HG03469 (cell line): Measurements from ENCODE around the gene CCRL2.
"Not testable (repeated sequence)": the region's sequence is repeated elsewhere in the genome, so short reads cannot be mapped to it uniquely, and the experiment has no call there.

ENCODE experiments used
- ATAC-seq: cut with Tn5 transposase; IDR thresholded peaks from one replicate; pipeline ENCODE4 v1.9.1; 2021; ENCODE audit warnings: mild to moderate bottlenecking, moderate library complexity, moderate number of reproducible peaks; ENCODE audit not compliant: unreplicated experiment

CCRL2 gene

DNA sequence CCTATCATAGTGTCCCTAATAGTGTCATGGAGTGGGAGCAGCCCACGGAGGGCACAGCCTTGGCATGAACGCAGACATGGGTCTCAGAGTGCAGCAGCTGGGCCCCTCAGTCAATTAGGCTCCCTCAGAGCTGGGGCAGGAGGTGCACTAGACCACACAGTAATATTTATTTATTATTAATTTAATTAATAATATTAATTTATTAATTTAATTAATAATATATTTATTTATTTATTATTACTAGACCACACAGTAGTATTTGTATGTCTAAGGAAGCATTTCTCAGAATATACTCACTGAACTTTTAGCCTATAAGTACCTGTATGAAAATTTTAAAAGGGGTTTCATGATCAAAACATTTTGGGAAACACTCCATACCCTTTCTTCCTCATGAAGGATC lies 5.5 kb upstream of the CCRL2 start:
- ATAC-seq: no peak

DNA sequence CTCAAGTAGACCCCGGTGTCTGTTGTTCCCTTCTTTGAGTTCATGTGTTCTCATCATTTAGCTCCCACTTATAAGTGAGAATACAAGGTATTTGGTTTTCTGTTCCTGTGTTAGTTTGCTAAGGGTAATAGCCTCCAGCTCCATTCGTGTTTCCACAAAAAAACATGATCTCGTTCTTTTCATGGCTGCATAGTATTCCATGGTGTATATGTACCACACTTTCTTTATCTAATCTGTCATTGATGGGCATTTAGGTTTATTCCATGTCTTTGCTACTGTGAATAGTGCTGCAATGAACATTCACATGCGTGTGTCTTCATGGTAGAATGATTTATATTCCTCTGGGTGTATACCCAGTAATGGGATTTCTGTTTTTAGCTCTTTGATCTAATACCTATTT lies 4.2 kb upstream of the CCRL2 start:
- not testable (repeated sequence) for ATAC-seq

DNA sequence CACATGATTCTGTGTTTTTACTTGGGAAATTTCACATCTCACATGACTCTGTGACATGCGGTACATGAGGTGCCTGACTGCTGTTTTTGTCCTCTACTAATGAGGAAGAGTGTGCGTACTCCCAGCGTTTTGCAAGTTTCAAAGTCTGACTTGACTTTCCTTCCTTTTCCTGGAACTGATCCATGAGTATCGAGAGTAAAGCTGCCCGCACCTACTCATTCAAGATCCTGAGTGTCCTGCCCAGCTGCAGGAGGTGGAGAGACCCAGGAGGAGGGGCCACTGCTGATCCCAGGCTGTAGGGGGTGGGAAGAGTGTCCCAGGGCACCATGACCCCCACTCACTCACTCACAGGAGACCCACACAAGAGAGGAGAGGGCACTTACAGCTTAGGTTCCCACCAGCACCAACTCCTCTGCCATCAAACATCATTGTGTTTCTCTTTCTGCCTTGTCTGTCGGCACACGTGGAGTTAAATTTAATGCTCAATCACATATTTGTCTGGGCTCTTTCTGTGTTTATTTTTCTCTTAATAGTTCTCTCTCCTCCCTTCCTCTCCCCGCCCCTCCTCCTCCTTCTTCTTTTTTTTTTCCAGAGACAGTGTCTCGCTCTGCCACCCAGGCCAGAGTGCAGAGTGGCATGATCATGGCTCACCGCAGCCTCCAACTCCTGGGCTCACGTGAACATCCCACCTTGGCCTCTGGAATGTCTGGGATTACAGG lies 1.6 kb upstream of the CCRL2 start:
- no peak for ATAC-seq

DNA sequence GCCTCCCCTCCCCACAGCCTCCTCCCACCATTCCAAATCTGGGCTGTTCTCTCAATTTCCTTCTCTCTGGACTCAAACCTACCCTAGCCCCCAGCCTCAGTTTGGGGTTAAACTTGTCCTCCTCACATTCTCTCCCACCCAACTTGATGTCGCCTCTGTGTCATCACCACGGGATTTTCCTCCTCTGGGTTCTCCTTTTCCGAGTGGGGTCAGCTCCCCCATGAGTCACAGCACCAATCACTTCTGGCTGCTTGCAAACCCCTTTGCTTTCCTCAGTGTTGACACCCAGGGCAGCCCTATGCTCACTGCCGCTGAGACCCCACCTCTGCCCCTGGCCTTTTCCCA lies 644 bp upstream of the CCRL2 start:
- no peak for ATAC-seq

DNA sequence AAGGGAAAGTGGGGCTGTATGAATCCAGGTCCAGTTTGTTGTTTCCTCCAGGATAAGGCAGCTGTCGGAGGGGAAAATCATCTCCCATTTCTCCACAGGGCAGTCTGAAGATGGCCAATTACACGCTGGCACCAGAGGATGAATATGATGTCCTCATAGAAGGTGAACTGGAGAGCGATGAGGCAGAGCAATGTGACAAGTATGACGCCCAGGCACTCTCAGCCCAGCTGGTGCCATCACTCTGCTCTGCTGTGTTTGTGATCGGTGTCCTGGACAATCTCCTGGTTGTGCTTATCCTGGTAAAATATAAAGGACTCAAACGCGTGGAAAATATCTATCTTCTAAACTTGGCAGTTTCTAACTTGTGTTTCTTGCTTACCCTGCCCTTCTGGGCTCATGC lies 911 bp downstream of the CCRL2 start:
- no peak for ATAC-seq

DNA sequence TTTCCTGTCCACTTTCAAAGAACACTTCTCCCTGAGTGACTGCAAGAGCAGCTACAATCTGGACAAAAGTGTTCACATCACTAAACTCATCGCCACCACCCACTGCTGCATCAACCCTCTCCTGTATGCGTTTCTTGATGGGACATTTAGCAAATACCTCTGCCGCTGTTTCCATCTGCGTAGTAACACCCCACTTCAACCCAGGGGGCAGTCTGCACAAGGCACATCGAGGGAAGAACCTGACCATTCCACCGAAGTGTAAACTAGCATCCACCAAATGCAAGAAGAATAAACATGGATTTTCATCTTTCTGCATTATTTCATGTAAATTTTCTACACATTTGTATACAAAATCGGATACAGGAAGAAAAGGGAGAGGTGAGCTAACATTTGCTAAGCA lies 1.8 kb downstream of the CCRL2 start:
- no peak for ATAC-seq

DNA sequence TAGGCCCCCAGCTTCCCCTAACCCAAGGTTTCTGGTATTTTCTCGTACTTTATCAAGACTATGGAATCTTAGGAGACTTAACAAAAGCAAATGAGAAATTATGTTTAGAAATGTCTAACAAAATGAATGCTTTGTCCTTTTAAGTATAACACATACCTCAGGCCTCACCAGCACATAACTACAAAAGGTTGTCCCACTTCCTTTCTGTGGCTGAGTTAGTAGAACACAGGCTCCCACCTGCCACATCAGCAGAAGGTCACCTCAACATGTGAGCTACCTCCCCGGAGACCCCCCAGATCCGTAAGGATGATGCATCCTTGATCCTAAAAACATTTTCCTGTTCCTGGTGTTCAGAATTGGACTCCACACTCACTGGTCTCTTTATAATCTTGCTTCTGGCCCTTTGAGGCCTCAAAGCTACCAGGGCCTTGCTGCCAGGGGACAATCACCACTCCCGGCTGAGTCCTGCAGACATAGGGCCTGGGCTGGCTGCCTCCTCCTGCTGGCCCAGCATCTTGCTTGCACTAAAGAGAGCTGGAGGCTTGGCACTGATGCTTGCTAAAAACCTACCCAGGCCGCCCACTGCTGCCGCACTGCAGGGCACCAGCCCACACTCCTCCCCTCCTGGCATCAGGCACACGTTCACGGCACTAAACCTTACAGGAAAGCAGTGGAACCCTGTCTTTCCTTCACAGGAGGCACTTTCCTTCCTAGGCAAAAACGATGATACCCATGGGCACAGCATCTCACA lies 2.9 kb downstream of the CCRL2 start:
- no peak for ATAC-seq

DNA sequence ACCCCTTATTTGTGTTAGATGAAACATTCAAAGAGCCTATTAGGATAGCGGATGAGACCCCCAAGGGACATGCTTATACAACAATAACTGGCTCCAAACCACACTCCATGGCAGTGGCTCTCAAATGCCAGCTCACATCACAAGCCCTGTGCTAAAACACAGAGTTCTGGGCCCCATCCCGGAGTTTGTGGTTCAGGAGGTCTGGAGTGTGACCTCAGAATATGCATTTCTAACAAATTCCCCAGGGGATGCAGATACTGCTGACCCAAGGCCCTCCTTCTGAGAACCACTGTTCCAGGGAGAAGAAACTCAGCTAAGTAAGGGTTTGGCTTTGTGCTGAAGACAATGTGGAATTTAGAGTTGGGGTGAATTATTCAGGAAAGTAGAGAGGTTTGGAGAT lies 3.6 kb downstream of the CCRL2 start:
- no peak for ATAC-seq

DNA sequence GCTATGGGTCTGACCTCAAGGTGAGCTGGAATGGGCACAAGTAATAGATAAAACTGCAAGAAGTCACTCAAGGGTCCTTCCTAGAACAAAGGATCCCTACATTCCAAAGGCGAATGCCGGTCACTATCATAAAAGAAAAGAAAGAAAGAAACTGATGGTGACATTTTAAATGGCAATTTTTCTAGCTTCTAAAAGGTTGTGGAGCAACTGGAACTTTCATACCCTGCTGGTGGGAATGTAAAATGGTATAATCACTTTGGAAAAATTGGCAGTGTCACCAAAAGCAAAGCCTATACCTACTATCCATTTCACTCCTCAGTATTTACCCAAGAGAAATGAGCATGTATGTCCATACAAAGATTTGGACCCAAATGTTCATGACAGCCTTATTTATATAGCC lies 4.2 kb downstream of the CCRL2 start:
- ATAC-seq: no peak

DNA sequence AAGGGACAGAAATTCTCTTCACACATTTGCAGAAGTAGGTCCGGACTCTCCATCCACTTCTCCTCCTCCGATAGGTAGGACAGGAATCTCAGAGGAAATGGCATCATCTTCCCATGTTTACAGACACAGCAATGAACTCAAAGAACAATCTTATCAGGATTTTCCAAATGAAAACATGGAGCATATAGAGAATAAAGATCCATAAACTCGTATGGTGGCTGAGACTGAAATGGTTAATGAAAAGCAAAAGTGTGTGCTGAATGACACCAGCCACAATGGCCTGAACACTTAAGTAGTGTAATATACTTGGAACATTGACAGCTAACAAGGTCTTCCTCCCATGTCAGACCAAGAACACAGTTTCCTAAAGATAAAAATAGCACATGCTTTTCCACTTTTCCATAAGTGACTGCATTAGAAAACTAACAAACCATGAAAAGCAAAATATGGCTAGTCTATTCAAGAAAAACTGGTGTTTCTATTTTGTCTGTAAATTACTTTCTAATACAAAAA lies 5.8 kb downstream of the CCRL2 start:
- no peak for ATAC-seq

DNA sequence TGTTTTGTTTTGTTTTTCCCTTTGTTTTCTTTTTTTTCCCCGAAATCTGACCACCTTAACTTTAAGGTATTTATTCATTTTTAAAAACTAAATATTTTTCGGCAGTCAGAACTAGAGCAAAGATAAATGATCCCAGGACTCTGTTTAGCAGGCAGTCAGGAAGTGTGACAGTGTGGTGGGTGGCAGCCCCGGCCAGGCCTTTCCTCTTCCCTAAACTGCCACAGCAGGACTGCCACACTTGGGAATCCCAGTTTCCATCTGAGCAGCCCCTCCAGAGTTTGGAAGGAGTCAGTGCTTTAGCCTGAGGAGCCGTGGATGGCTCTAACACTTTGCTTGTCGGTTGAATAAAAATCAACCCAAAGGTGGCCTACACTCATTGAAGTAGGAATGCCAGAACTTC lies 6.9 kb downstream of the CCRL2 start:
- no peak for ATAC-seq

DNA sequence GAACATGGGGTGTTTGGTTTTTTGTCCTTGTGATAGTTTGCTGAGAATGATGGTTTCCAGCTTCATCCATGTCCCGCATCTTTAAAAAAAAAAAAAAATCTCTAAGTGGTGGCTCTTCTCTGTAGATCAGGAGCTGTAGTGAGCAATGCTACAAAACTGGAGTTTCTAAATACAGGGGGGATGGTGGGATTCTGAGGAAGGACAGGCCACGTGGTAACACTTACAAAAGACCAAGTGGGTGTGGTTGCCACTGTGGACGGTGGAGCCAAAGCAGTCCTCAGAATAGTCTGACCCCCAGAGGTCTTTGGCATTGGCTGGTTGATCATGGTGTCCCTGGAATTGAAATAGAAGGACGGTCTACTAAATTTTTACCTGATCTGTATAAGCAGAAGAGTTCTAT lies 7.7 kb downstream of the CCRL2 start:
- ATAC-seq: no peak

DNA sequence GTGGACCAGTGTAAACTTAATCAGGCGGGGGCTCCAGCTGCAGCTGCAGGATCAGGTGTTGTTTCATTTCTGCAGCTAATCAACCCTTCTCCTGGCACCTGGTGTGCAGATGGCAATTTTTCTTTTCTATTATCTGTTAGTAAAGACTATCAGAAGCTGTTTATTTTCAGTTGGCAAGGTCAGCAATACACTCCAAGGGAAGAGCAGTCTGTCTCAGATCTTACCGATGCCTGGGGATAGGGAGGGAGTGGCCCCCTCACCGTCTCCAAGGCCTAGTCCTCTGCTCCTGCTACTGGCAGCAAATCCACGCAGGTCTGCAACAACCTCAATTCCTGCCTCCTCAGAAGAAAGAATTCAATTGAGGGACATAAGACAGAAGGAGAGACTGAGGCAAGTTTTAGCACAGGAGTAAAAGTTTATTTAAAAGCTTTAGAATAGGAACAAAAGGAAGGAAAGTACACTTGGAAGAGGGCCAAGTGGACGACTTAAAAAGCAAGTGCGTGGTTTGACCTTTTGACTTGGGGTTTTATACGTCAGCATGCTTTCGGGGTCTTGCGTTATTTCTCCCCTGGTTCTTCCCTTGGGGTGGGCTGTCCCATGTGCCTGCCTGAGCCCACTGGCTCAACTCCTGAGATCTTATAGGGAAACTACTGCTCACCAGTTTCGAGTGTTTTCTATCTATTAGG lies 9.2 kb downstream of the CCRL2 start:
- ATAC-seq: no peak

DNA sequence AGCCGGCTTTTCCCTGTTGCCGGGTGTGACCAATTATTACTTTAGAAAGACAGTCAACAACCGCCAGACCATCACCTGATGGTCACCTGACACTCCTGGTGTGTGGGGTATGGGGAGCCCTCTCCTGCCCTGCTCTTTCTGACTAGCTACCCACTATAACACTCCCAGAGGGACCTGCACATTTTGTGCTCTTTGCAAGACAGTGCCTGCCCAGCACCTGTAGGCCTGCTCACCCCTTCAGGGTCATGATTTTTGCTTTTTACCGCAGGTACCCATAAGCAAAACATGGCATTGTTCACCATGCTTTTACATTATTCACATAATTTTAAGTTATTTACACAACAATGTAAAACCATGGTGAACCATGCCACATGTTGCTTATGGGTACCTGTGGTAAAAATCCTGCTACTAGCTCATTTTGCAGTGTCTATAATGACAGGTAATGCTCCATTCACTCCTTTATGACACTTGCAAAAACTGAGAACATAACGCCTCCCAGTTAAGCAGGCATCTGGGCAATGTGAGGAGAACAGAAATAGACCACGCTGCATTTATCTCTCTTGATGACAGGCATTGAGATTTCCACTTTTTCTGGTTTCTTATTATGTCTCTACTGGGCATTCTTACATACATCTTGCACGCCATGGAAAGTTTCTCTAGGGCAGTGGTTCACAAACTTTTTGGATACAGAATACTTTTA lies 9.9 kb downstream of the CCRL2 start:
- no peak for ATAC-seq

DNA sequence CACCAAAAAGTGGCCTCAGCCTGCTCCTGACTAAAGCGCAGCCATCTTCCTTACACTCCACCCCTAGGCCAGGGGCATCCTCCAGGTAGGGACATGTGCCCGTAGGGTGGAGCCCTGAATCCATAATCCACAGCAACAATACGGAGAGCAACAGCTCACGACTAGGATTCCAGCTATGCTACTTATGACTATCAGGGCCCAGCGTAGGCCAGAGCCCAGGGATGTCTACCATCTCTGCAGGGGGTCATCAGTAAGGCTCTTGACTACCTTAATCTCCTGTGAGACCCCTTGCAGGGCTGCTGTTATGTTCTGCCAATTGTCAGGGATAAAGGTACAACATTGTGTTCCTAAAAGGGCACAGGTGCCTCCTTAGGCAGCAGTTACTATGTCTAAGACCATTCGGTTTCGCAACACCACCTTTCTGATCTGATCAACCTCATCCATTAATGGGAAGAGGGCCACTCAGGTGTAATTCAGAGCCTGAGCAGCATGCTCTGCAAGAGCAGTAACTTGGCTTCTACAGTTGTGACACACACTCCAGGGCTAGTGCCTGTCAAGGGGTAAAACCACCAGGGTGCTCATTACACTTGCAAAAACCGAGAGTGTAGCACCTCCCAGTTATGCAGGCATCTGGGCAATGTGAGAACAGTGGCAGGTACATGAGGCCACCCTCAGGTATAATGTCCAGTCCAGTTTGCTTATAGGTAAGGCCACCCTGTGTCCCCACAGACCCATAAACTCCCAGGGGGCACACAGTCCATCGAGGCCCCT lies 11.0 kb downstream of the CCRL2 start:
- no peak for ATAC-seq

DNA sequence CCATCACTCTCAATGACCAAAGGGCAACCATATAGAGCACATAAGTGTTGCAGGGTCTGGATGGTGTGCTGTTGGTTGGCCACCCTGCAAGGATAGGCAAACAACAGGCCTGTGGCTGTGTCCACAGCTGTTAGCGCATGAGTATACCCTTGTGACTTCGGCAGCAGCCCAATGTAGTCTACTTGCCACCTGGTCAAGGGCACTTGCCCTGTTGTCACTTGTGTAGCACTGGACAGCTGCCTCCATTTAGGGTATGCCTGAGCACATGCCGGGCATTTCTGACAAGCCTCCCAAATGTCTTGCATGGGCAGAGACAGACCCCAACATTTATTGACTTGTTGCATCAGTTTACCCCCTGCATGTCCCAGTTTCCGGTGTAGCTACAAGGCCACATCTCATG lies 12.8 kb downstream of the CCRL2 start:
- no peak for ATAC-seq

DNA sequence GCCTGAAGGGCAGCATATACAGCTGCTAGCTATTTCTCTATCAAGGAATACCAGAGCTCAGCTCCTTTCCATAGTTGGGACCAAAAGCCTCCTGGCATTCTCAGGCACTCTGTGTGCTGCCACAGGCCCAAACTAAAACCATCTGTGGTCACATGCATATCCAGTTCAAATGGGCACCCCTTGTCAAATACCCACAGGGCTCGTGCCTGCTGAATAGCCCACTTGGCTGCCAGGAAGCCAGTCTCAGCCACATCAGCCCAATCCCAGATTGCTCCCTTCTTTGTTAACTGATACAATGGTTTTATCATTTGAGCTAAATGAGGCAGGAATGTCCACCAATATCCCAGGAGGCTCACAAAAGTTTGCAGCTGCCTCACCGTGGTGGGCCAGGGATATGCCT lies 13.9 kb downstream of the CCRL2 start:
- ATAC-seq: no peak

DNA sequence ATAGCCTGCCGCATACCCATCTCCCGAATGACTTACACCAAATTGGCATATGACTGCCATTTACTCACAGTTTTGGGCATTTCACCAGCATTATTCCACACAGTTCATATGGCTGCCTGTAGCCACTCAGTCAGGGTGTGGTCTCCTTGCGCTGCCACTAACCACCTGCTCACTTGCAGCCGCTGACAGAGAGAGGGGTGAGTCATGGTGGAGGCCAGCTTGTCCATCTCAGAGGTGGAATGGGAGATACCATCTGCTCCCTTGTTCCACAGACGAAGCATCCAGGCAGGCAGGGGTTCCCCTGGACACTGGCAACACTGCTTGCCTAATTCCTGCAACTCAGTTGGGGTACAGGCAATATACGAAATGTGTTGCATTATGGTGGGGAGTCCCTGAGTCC lies 15.6 kb downstream of the CCRL2 start:
- ATAC-seq: no peak

DNA sequence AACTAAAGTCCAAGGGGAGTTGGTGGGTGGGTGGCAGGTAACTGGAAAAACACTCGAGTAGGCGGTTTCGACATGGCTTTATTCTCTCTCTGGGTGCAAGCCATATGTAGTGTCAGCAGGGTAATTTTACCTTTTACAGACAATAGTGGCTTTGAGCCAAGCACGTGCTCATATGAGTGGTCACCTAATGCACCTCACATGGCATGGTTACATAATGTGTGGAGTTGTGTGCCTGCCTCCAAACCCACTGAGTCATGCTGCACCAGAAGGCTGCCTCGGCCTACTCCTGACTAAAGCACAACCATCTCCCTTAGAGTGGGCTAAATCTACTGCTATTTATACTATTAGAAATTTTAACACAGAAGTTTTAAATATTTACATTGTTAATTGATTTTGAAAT lies 16.5 kb downstream of the CCRL2 start:
- no peak for ATAC-seq

DNA sequence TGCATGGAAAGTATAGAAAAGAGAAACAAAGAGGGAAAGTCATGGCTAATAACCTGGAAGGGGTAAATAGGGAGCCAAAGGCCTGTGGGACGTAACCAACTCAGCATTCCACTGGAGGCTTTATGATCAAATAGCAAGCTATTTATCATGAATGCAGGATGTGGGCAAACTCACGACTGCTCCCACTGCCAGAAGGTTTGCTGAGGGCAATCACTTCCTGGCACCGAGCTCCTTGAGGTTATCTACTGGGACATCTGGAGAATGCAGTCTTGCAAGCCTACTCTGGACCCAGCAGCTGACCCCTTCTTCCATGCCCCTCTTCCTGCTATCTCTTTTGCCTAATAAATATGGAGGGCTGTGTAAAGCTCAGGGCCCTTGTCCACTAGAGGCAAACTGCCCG lies 19.4 kb downstream of the CCRL2 start:
- ATAC-seq: not testable (repeated sequence)

DNA sequence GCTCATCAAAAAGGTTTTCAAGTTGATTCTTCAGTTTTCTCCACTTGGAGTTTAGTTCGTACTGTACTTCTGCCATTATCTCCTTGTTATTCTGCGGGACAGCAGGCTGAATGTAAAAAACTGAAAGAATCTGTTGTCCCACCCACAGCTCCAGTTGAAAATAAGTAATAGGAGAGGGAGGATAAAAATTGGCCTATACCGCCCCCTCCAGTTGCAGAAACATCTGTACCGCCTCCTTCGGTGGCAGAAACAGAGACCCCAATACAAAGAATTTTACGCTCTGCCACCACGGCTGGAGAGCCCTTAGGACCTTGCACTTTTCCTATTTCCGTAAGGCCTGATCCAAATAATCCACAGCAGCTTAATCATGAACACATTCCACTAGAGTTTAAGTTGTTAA lies 20.3 kb downstream of the CCRL2 start:
- ATAC-seq: not testable (repeated sequence)
